GM18520 (cell line): Measurements from ENCODE around the gene CNIH2.

ENCODE experiments used
- ATAC-seq: cut with Tn5 transposase; IDR thresholded peaks from one replicate; pipeline ENCODE4 v1.9.1; 2021; ENCODE audit not compliant: unreplicated experiment

Gene CNIH2

DNA sequence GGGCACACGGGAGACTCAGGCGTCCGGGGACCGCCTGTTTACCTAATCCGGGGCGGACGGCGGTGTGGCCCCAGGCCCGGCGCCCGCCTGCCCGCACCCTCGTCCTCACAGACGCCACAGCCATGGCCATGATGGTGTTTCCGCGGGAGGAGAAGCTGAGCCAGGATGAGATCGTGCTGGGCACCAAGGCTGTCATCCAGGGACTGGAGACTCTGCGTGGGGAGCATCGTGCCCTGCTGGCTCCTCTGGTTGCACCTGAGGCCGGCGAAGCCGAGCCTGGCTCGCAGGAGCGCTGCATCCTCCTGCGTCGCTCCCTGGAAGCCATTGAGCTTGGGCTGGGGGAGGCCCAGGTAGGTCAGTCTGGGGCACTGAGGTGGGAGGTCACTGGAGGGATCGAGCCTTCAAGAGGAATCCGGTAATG lies 19.5 kb upstream of the CNIH2 start:
- ATAC-seq: no peak

- no peak for ATAC-seq
Observed at GRCh38 chr11:66259225-66259624, 18.8 kb upstream of the CNIH2 start.

DNA sequence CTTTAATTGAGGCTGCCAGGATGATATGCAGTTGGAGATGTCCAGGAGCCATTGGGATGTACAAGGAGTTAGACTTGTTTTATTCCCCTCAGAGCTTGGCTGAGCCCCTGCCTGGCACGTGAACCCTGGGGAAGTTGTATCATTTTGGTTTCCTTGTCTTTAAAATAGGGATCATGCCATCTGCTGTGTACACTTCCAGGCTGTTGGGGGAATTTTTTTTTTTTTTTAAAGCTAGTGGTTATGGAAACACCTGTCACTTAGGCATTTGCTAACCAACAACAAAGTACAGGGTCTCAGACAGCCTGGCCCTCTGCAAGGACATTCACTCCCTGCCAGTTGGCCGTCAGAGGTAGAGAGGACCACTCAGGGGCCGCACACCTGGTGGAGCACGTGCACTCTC lies 18.0 kb upstream of the CNIH2 start:
- ATAC-seq: no peak

DNA sequence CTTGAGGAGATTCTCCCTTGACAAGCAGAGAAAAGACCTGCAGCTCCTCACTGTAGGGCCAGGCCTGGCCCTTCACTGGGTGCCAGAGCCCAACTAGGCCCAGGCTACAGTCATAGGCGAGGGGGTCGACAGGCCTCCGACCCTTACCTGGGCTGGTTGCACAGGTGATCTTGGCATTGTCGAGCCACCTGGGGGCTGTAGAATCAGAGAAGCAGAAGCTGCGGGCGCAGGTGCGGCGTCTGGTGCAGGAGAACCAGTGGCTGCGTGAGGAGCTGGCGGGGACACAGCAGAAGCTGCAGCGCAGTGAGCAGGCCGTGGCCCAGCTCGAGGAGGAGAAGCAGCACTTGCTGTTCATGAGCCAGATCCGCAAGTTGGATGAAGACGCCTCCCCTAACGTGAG lies 16.4 kb upstream of the CNIH2 start:
- ATAC-seq: no peak

- ATAC-seq: no peak
Observed at GRCh38 chr11:66262191-66262590, 15.8 kb upstream of the CNIH2 start.

DNA sequence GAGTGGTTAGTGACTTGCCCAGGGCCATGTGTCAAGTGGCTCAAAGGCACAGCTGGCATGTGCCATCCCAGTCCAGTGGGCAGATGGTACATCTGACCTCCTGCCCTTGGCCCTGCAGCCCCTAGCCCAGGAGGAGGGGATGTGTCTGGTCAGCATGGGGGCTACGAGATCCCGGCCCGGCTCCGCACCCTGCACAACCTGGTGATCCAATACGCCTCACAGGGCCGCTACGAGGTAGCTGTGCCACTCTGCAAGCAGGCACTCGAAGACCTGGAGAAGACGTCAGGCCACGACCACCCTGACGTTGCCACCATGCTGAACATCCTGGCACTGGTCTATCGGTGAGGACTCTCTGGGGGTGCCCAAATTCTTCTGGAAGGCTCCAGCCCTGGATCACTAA lies 15.3 kb upstream of the CNIH2 start:
- ATAC-seq: no peak

GRCh38 chr11:66263231-66263630 lies 14.7 kb upstream of the CNIH2 start:
- ATAC-seq: no peak

DNA sequence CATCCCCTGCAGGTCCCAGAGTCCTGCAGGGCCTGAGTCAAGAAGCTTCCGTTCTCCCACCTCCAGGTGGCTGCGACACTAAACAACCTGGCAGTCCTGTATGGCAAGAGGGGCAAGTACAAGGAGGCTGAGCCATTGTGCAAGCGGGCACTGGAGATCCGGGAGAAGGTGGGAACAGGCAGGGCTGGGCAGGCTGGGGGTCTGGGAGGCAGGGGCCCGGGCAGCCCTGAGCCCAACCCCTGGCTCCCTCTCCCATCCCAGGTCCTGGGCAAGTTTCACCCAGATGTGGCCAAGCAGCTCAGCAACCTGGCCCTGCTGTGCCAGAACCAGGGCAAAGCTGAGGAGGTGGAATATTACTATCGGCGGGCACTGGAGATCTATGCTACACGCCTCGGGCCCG lies 14.2 kb upstream of the CNIH2 start:
- no peak for ATAC-seq

- no peak for ATAC-seq
Observed at GRCh38 chr11:66264383-66264782, 13.6 kb upstream of the CNIH2 start.

DNA sequence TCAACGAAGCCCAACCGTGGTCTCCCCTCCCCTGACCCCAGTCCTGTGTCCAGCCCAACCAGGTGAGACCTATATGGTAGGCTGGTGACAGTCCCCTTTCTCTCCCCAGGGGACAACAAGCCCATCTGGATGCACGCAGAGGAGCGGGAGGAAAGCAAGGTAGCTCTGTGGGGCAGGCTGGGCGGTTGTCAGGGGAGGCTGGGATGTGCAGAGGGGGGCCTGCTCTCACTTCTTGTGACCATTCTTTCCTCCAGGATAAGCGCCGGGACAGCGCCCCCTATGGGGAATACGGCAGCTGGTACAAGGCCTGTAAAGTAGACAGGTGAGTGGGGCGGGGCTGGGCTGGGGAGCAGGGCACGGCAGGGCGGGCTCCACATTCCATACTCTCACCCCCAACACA lies 13.1 kb upstream of the CNIH2 start:
- no peak for ATAC-seq

GRCh38 chr11:66265531-66266377 lies 12.2 kb upstream of the CNIH2 start:
- no peak for ATAC-seq

DNA sequence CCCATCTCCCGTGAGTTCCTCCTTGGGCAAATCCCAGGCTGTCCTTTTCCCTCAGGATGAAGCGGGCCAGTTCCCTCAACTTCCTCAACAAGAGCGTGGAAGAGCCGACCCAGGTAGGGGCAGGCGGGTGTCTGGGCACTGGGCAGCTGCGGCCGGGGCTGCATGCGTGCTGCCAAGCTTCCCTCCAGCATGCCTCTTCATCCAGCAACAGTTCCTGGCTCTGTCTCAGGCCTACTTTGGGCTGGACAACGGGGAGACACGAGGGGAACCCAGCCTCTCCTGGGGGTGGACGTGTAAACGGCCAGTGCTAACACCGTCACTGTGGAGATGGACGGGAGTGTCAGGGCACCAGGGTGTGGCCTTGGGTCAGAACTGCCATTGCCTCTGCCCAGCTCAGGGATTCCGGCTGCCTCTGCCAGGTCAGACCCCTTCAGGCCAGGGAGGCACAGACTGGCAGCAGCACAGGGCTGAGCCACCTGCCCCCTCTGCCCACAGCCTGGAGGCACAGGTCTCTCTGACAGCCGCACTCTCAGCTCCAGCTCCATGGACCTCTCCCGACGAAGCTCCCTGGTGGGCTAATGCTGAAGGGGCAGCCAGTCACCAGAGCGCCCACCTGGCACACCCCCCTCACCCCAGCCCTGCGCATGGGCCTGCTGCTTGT lies 11.5 kb upstream of the CNIH2 start:
- no peak for ATAC-seq

GRCh38 chr11:66267039-66267378 lies 11.0 kb upstream of the CNIH2 start:
- ATAC-seq: no peak

- ATAC-seq: peak; percentile 28
Observed at GRCh38 chr11:66267379-66268243, 10.4 kb upstream of the CNIH2 start.

DNA sequence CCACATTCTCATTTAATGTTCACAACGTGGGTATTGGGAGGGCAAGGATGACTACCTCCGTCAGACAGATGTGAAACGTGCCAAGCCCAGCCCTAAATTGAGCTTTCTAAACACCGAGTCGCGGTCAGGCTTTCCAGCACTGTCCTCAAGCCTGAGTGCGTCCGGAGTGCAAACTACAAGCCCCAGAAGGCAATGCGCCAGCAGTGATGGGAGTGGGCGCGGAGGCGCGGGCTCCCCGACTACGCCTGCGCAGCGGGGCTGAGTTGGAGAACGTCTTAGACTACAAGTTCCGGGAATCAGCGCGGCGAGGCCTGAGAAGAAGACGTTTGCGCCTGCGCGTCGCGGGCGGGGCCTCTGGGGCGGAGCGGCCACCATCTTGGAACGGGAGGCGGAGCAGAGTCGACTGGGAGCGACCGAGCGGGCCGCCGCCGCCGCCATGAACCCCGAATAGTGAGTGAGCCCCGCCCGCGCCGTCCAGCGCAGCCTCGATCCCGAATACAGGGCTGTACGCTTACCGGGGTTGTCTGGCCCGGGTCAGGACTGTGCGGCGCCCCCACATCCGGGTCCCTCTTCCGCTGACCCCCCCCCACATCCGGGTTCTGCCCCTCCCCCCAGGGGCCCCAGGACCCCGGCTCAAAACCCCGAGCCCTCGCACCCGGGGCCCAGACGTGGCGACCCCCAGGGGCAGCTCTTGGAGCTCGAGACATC lies 9.6 kb upstream of the CNIH2 start, which contains the start of gene RAB1B:
Gene RAB1B (plus strand): TSS at position 396 of the 708 bp plus-strand sequence. CDS start 41 bp downstream, at position 437.
- peak; percentile 88 for ATAC-seq

- no peak for ATAC-seq
Observed at GRCh38 chr11:66268952-66269905, 8.7 kb upstream of the CNIH2 start.

GRCh38 chr11:66271816-66272215 lies 6.2 kb upstream of the CNIH2 start:
- no peak for ATAC-seq

DNA sequence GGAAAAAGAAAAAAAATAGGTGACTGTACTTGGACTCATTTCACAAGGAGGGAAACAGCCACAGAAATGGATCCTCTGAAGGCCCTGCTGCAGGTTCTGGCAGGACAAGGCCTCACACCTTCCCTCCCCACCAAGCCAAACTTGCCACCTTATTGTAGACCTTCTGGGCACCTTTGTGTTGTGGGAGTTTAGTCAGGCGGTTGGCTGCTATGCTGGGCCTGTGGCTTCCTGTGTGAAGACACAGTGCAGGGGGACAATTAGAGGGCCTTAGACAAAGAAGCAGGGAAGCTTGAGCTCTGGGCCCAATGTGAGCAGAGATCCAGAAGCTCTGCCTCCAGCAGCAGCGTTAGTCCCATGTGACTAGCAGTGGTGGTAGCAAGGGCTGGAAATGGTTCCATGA lies 5.4 kb upstream of the CNIH2 start:
- no peak for ATAC-seq

DNA sequence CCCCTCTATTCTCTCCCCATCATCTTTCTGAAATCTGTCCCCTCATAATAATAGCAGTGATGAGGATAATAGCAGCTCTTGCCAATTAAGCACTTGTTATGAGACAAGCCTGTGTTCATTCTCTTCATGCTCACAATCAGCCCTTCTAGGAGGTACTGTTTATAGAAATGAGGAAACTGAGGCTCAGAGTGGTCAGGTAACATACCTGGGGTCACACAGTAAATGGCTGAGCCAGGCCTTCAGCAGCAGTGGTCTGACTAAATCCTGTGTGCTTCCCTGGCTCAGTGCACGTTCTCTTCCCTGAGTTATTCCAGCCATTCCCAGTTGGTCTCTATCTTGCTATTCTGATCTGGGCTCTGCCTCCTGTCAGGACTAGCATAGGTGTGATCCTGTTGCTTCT lies 3.8 kb upstream of the CNIH2 start:
- no peak for ATAC-seq

- ATAC-seq: no peak
Observed at GRCh38 chr11:66275396-66275795, 2.6 kb upstream of the CNIH2 start.
